Trophoblast cell (in vitro differentiated cells and primary cell): ENCODE measurements around the gene SUPT7L.

Source experiments
- DNase-seq, 2 donors: peaks; one replicate each; pipeline ENCODE4 v3.0.0-alpha.2; 2016
- H2AFZ ChIP-seq: 2 replicates; pipeline ENCODE4 v1.6.1; 2013; ENCODE audit warnings: low read length, moderate library complexity, mild to moderate bottlenecking; ENCODE audit not compliant: insufficient read depth, poor library complexity
- H2AK5ac ChIP-seq: 2 replicates; pipeline ENCODE4 v1.6.1; 2013; ENCODE audit warnings: mild to moderate bottlenecking, low read length
- H2BK120ac ChIP-seq: 2 replicates; pipeline ENCODE4 v1.6.1; 2013; ENCODE audit warnings: low read length, mild to moderate bottlenecking, moderate library complexity; ENCODE audit not compliant: insufficient read depth, poor library complexity
- H2BK12ac ChIP-seq: 2 replicates; pipeline ENCODE4 v1.6.1; 2013; ENCODE audit warnings: mild to moderate bottlenecking, low read length, moderate library complexity
- H2BK5ac ChIP-seq: 2 replicates; pipeline ENCODE4 v1.6.1; 2013; ENCODE audit warnings: low read length, low read depth, moderate library complexity, mild to moderate bottlenecking; ENCODE audit not compliant: poor library complexity
- H3K14ac ChIP-seq: 2 replicates; pipeline ENCODE4 v1.6.1; 2013; ENCODE audit warnings: mild to moderate bottlenecking, low read length
- H3K18ac ChIP-seq: 2 replicates; pipeline ENCODE4 v1.6.1; 2013; ENCODE audit warnings: mild to moderate bottlenecking, low read length
- H3K23ac ChIP-seq: 2 replicates; pipeline ENCODE4 v1.6.1; 2013; ENCODE audit warnings: low read length
- H3K27ac ChIP-seq: 2 replicates; pipeline ENCODE4 v1.5.1; 2013; ENCODE audit warnings: low read depth, mild to moderate bottlenecking, inconsistent platforms, low read length, moderate library complexity
- H3K27me3 ChIP-seq: 2 replicates; pipeline ENCODE4 v1.6.1; 2013; ENCODE audit warnings: inconsistent platforms, mild to moderate bottlenecking, low read length, moderate library complexity; ENCODE audit not compliant: insufficient read depth
- H3K36me3 ChIP-seq, 2 experiments: 1 replicate in 1 of 2; 2 replicates in 1 of 2; pipeline ENCODE4 v1.6.1; 2013; ENCODE audit warnings: low read length in 2 of 2, mild to moderate bottlenecking in 2 of 2, moderate library complexity in 1 of 2; ENCODE audit not compliant: insufficient read depth in 2 of 2, control insufficient read depth in 1 of 2
- H3K4ac ChIP-seq: 2 replicates; pipeline ENCODE4 v1.6.1; 2013; ENCODE audit warnings: low read depth, mild to moderate bottlenecking, low read length, moderate library complexity
- H3K4me1 ChIP-seq, 2 experiments: 1 replicate in 1 of 2; 2 replicates in 1 of 2; pipeline ENCODE4 v1.6.1; 2013; ENCODE audit warnings: low read length in 2 of 2, mild to moderate bottlenecking in 2 of 2, moderate library complexity in 1 of 2; ENCODE audit not compliant: insufficient read depth in 2 of 2, control insufficient read depth in 1 of 2
- H3K4me2 ChIP-seq: 2 replicates; pipeline ENCODE4 v1.6.1; 2013; ENCODE audit warnings: inconsistent platforms, mild to moderate bottlenecking, low read length, moderate library complexity
- H3K4me3 ChIP-seq: 2 replicates; pipeline ENCODE4 v1.5.1; 2013; ENCODE audit warnings: mild to moderate bottlenecking, low read depth, low read length, inconsistent platforms
- H3K79me1 ChIP-seq: one replicate; pipeline ENCODE4 v1.6.1; 2013; ENCODE audit warnings: low read length
- H3K79me2 ChIP-seq: 2 replicates; pipeline ENCODE4 v1.6.1; 2013; ENCODE audit warnings: low read length, mild to moderate bottlenecking; ENCODE audit not compliant: control insufficient read depth, insufficient read depth, poor library complexity
- H3K9ac ChIP-seq: 2 replicates; pipeline ENCODE4 v1.6.1; 2013; ENCODE audit warnings: mild to moderate bottlenecking, low read length
- H3K9me3 ChIP-seq: 2 replicates; pipeline ENCODE4 v1.6.1; 2013; ENCODE audit warnings: low read depth, mild to moderate bottlenecking, control low read depth, inconsistent platforms, low read length; ENCODE audit not compliant: insufficient read depth
- H4K12ac ChIP-seq: 2 replicates; pipeline ENCODE4 v1.6.1; 2013; ENCODE audit warnings: low read depth, mild to moderate bottlenecking, low read length, moderate library complexity
- H4K8ac ChIP-seq: 2 replicates; pipeline ENCODE4 v1.6.1; 2013; ENCODE audit warnings: low read depth, mild to moderate bottlenecking, low read length, moderate library complexity
- H4K91ac ChIP-seq: one replicate; pipeline ENCODE4 v1.6.1; 2013; ENCODE audit warnings: low read depth, mild to moderate bottlenecking, low read length, moderate library complexity
- WGBS: extraction: QIAGEN DNeasy Blood & Tissue Kit; methylation state at CpG from one replicate; pipeline ENCODE4 v1.1.7; 2013; ENCODE audit warnings: missing lambda C conversion rate; ENCODE audit not compliant: insufficient read length, insufficient coverage; ENCODE audit errors: extremely low coverage; 5-methylcytosine and 5-hydroxymethylcytosine counted together

The SUPT7L gene

GRCh38 chr2:27680571-27680970 lies 17.2 kb upstream of the SUPT7L start:
- no peak overlapping the region for H3K4me2 ChIP-seq
- H3K4ac ChIP-seq: no peak overlapping the region
- H2BK12ac ChIP-seq: no peak overlapping the region
- no peak overlapping the region for H3K9ac ChIP-seq
- no peak overlapping the region for H2AFZ ChIP-seq
- no peak overlapping the region for H4K91ac ChIP-seq
- no CpG with 5 or more reads among the region's 2 CpGs for WGBS
- H3K27ac ChIP-seq: no peak overlapping the region
- no peak overlapping the region for H3K4me3 ChIP-seq
- no peak overlapping the region for H4K8ac ChIP-seq
- H2AK5ac ChIP-seq: no peak overlapping the region
- no peaks in the 10 kb centered on the region for H3K79me1 ChIP-seq
- no peak overlapping the region for H3K18ac ChIP-seq
- H3K4me1 ChIP-seq: peaks cover 0 to 5% of the 10 kb centered on the region in 2 experiments
- H3K36me3 ChIP-seq: peaks cover 11 to 17% of the 10 kb centered on the region in 2 experiments
- no peak overlapping the region for H2BK5ac ChIP-seq
- H2BK120ac ChIP-seq: no peak overlapping the region
- no peaks in the 10 kb centered on the region for H3K27me3 ChIP-seq
- no peak for DNase-seq
- H3K14ac ChIP-seq: no peak overlapping the region
- H3K23ac ChIP-seq: no peak overlapping the region
- H3K79me2 ChIP-seq: no peaks in the 10 kb centered on the region
- no peak overlapping the region for H4K12ac ChIP-seq
- no peaks in the 10 kb centered on the region for H3K9me3 ChIP-seq

- H3K4me3 ChIP-seq: no peak overlapping the region
- no peak overlapping the region for H4K91ac ChIP-seq
- no peak overlapping the region for H4K12ac ChIP-seq
- H3K79me1 ChIP-seq: no peaks in the 10 kb centered on the region
- WGBS: no CpG with 5 or more reads among the region's 5 CpGs
- no peaks in the 10 kb centered on the region for H3K27me3 ChIP-seq
- H3K18ac ChIP-seq: no peak overlapping the region
- no peaks in the 10 kb centered on the region for H3K9me3 ChIP-seq
- H3K9ac ChIP-seq: no peak overlapping the region
- H3K14ac ChIP-seq: no peak overlapping the region
- no peak overlapping the region for H2BK12ac ChIP-seq
- no peak overlapping the region for H2AK5ac ChIP-seq
- no peak overlapping the region for H4K8ac ChIP-seq
- H3K36me3 ChIP-seq: peaks cover 13 to 15% of the 10 kb centered on the region in 2 experiments
- no peak overlapping the region for H3K4ac ChIP-seq
- H2BK120ac ChIP-seq: no peak overlapping the region
- no peaks in the 10 kb centered on the region for H3K4me1 ChIP-seq
- H3K4me2 ChIP-seq: no peak overlapping the region
- no peak overlapping the region for H3K27ac ChIP-seq
- H2BK5ac ChIP-seq: no peak overlapping the region
- H3K23ac ChIP-seq: no peak overlapping the region
- DNase-seq: no peak
- no peaks in the 10 kb centered on the region for H3K79me2 ChIP-seq
- no peak overlapping the region for H2AFZ ChIP-seq
Observed at GRCh38 chr2:27672723-27673486, 9.5 kb upstream of the SUPT7L start.

- no peak overlapping the region for H3K14ac ChIP-seq
- no peak overlapping the region for H3K23ac ChIP-seq
- H4K12ac ChIP-seq: no peak overlapping the region
- no peak overlapping the region for H4K91ac ChIP-seq
- DNase-seq: no peak
- no peak overlapping the region for H2AFZ ChIP-seq
- no peaks in the 10 kb centered on the region for H3K4me1 ChIP-seq
- no peak overlapping the region for H3K18ac ChIP-seq
- H3K36me3 ChIP-seq: peaks cover 9 to 13% of the 10 kb centered on the region in 2 experiments
- no peaks in the 10 kb centered on the region for H3K9me3 ChIP-seq
- no peak overlapping the region for H2BK120ac ChIP-seq
- H3K79me2 ChIP-seq: no peaks in the 10 kb centered on the region
- H3K9ac ChIP-seq: no peak overlapping the region
- H3K27ac ChIP-seq: no peak overlapping the region
- H3K27me3 ChIP-seq: no peaks in the 10 kb centered on the region
- H3K4ac ChIP-seq: no peak overlapping the region
- no peak overlapping the region for H2BK12ac ChIP-seq
- no peaks in the 10 kb centered on the region for H3K79me1 ChIP-seq
- no CpG with 5 or more reads among the region's 4 CpGs for WGBS
- H3K4me3 ChIP-seq: no peak overlapping the region
- H2AK5ac ChIP-seq: no peak overlapping the region
- no peak overlapping the region for H3K4me2 ChIP-seq
- no peak overlapping the region for H4K8ac ChIP-seq
- no peak overlapping the region for H2BK5ac ChIP-seq
Observed at GRCh38 chr2:27671235-27671634, 7.8 kb upstream of the SUPT7L start.

- H2BK120ac ChIP-seq: no peak overlapping the region
- WGBS: no CpG with 5 or more reads among the region's 1 CpG
- no peak overlapping the region for H2AK5ac ChIP-seq
- H4K91ac ChIP-seq: no peak overlapping the region
- H4K8ac ChIP-seq: no peak overlapping the region
- H3K27me3 ChIP-seq: no peaks in the 10 kb centered on the region
- H3K4me3 ChIP-seq: no peak overlapping the region
- H3K9me3 ChIP-seq: no peaks in the 10 kb centered on the region
- peaks cover 9% of the 10 kb centered on the region for H3K79me1 ChIP-seq
- H2AFZ ChIP-seq: no peak overlapping the region
- H2BK5ac ChIP-seq: no peak overlapping the region
- H3K14ac ChIP-seq: no peak overlapping the region
- H3K4me2 ChIP-seq: no peak overlapping the region
- H3K4ac ChIP-seq: no peak overlapping the region
- H3K9ac ChIP-seq: no peak overlapping the region
- H2BK12ac ChIP-seq: no peak overlapping the region
- H4K12ac ChIP-seq: no peak overlapping the region
- peaks cover 12% of the 10 kb centered on the region for H3K79me2 ChIP-seq
- no peak overlapping the region for H3K27ac ChIP-seq
- peaks cover 9 to 12% of the 10 kb centered on the region in 2 experiments for H3K4me1 ChIP-seq
- no peak overlapping the region for H3K18ac ChIP-seq
- H3K23ac ChIP-seq: no peak overlapping the region
- DNase-seq: no peak
- H3K36me3 ChIP-seq: peaks cover 8 to 9% of the 10 kb centered on the region in 2 experiments
Observed at GRCh38 chr2:27667446-27667845, 4.0 kb upstream of the SUPT7L start.
